Activated CD8-positive, alpha-beta T cell treated with anti-CD3 and anti-CD28 coated beads for 36 hours (primary cell): ENCODE measurements around the gene GPRIN2. TPM values are rescaled to one million over a fixed set of nuclear protein-coding genes. Genes with fewer than 3 reads are reported as not detected.
A peak's percentile ranks its signal among the peaks of the same experiment; 100 is the strongest.

Experiments
- ATAC-seq: fragments of 200-7000 bp; cut with Tn5 transposase; one replicate; pipeline ENCODE4 v1.10.0; 2021; ENCODE audit warnings: mild to moderate bottlenecking, moderate library complexity
- CTCF ChIA-PET: fragments of 350-600 bp; sonication (Branson Sonifier 250); formaldehyde crosslinking; loops from one replicate; lab custom pipeline; 2021; ENCODE audit warnings: antibody characterized with exemption; lab: Charles Lee
- POLR2A ChIA-PET: fragments of 350-600 bp; sonication (Branson Sonifier 250); formaldehyde crosslinking; loops from one replicate; lab custom pipeline; 2021; ENCODE audit warnings: antibody characterized with exemption; lab: Charles Lee
- DNase-seq: peaks from one replicate; pipeline ENCODE4 v3.0.0-alpha.2; 2020
- H3K27ac Mint-ChIP-seq: one replicate; pipeline ENCODE4 v1.8.0; 2021; ENCODE audit warnings: mild to moderate bottlenecking, mixed read lengths
- H3K27me3 Mint-ChIP-seq: one replicate; pipeline ENCODE4 v1.8.0; 2021; ENCODE audit warnings: mixed read lengths
- H3K36me3 Mint-ChIP-seq: one replicate; pipeline ENCODE4 v1.8.0; 2021; ENCODE audit warnings: low read depth, mixed read lengths
- H3K4me1 Mint-ChIP-seq: one replicate; pipeline ENCODE4 v1.8.0; 2021; ENCODE audit warnings: low read depth, mixed read lengths
- H3K4me3 Mint-ChIP-seq: one replicate; pipeline ENCODE4 v1.8.0; 2021; ENCODE audit warnings: mild to moderate bottlenecking, moderate library complexity, mixed read lengths
- H3K9me3 Mint-ChIP-seq: one replicate; pipeline ENCODE4 v1.8.0; 2021; ENCODE audit warnings: mixed read lengths
- CTCF ChIP-seq: fragments of 200-600 bp; IDR thresholded peaks from one replicate; pipeline ENCODE4 v1.8.0; 2022; ENCODE audit warnings: antibody characterized with exemption, mild to moderate bottlenecking
- intact Hi-C: fragments of 100-400 bp; cut with micrococcal nuclease; formaldehyde crosslinking; loops from one replicate; pipeline ENCODE4 v1.10.0; 2022
- total RNA-seq, 2 experiments: library from RNA; stranded (reverse); gene quantifications; one replicate each; pipeline ENCODE4 v1.2.3, GENCODE V29; 2021

The GPRIN2 gene
- total RNA-seq, 2 experiments from 2014 or later = not detected

- ATAC-seq (no peak), DNase-seq (peak; percentile 0)
- Mint-ChIP-seq H3K4me1 (no peaks in the 10 kb centered on the region), H3K27ac (no peak overlapping the region), H3K36me3 (no peaks in the 10 kb centered on the region), H3K27me3 (no peaks in the 10 kb centered on the region), H3K9me3 (no peaks in the 10 kb centered on the region), H3K4me3 (no peak overlapping the region)
- TF ChIP-seq CTCF = no peak
- CTCF ChIA-PET = no interaction called here
- intact Hi-C loops = no loop called here
- POLR2A ChIA-PET = no interaction called here
These were observed 28.2 kb downstream of the GPRIN2 start for GRCh38 chr10:46528171-46528671.

GRCh38 chr10:46527241-46527811, 29.1 kb downstream of the GPRIN2 start:
- POLR2A ChIA-PET = no interaction called here
- peak; percentile 1 for DNase-seq
- Mint-ChIP-seq H3K27ac (no peak overlapping the region), H3K9me3 (no peaks in the 10 kb centered on the region), H3K36me3 (no peaks in the 10 kb centered on the region), H3K4me3 (no peak overlapping the region), H3K4me1 (no peaks in the 10 kb centered on the region), H3K27me3 (no peaks in the 10 kb centered on the region)
- TF ChIP-seq CTCF = no peak
- intact Hi-C loops = no loop called here
- ATAC-seq = no peak
- CTCF ChIA-PET = no interaction called here

- Mint-ChIP-seq H3K27ac (no peak overlapping the region), H3K9me3 (no peaks in the 10 kb centered on the region), H3K4me1 (no peaks in the 10 kb centered on the region), H3K4me3 (no peak overlapping the region), H3K27me3 (no peaks in the 10 kb centered on the region), H3K36me3 (no peaks in the 10 kb centered on the region)
- intact Hi-C loops = no loop called here
- ChIA-PET POLR2A (no interaction called here), CTCF (no interaction called here)
- DNase-seq = peak; percentile 1
- ATAC-seq = no peak
- no peak for TF ChIP-seq CTCF
These were observed 29.8 kb downstream of the GPRIN2 start for GRCh38 chr10:46526682-46527038.

- Mint-ChIP-seq H3K4me3 (no peak overlapping the region), H3K36me3 (no peaks in the 10 kb centered on the region), H3K4me1 (no peaks in the 10 kb centered on the region), H3K27me3 (no peaks in the 10 kb centered on the region), H3K27ac (no peak overlapping the region), H3K9me3 (no peaks in the 10 kb centered on the region)
- intact Hi-C loops = no loop called here
- DNase-seq (peak; percentile 2), ATAC-seq (no peak)
- ChIA-PET CTCF (no interaction called here), POLR2A (no interaction called here)
- TF ChIP-seq CTCF = no peak
These were observed 30.4 kb downstream of the GPRIN2 start for GRCh38 chr10:46525824-46526681.

- H3K27me3 Mint-ChIP-seq = no peaks in the 10 kb centered on the region
- peak; percentile 44 for DNase-seq
- intact Hi-C loops = no loop called here
- no peak overlapping the region for H3K4me3 Mint-ChIP-seq
- TF ChIP-seq CTCF = no peak
- H3K27ac Mint-ChIP-seq = no peak overlapping the region
- no peaks in the 10 kb centered on the region for H3K36me3 Mint-ChIP-seq
- no peaks in the 10 kb centered on the region for H3K9me3 Mint-ChIP-seq
- H3K4me1 Mint-ChIP-seq = no peaks in the 10 kb centered on the region
- ChIA-PET POLR2A (no interaction called here), CTCF (no interaction called here)
- ATAC-seq = peak; percentile 27
These were observed 31.2 kb downstream of the GPRIN2 start for GRCh38 chr10:46525177-46525823.
